Heart right ventricle (tissue), 16 donors: Measurements from ENCODE around the gene SLC5A2. TPM values are rescaled to one million over a fixed set of nuclear protein-coding genes. Genes with fewer than 3 reads are reported as not detected.

Experiments
- ATAC-seq, 8 donors: fragments of 200-7000 bp; cut with Tn5 transposase; one replicate each; pipeline ENCODE4 v1.9.1; 2020; ENCODE audit warnings: mild to moderate bottlenecking in 8 of 8, moderate library complexity in 8 of 8, moderate number of reproducible peaks in 1 of 8
- DNase-seq, 2 donors: peaks; one replicate each; pipeline ENCODE4 v3.0.0-alpha.2; 2020
- H3K27ac ChIP-seq, 10 donors: fragments of 200-600 bp; sonication (generic) in 2 of 10; one replicate each; pipeline versions ENCODE4 v1.5.0 to v1.8.0; 2020 to 2022; ENCODE audit warnings: mild to moderate bottlenecking in 3 of 10
- H3K27me3 ChIP-seq, 7 donors: fragments of 200-600 bp; one replicate each; pipeline ENCODE4 v1.8.0; 2021 to 2022; ENCODE audit warnings: mild to moderate bottlenecking in 2 of 7
- H3K36me3 ChIP-seq, 9 donors: fragments of 200-600 bp; sonication (generic) in 1 of 9; one replicate each; pipeline versions ENCODE4 v1.5.0 to v1.8.0; 2020 to 2022; ENCODE audit warnings: mild to moderate bottlenecking in 2 of 9
- H3K4me1 ChIP-seq, 9 donors: fragments of 200-600 bp; sonication (generic) in 1 of 9; one replicate each; pipeline versions ENCODE4 v1.5.0 to v1.8.0; 2020 to 2022; ENCODE audit warnings: mild to moderate bottlenecking in 4 of 9
- H3K4me3 ChIP-seq, 10 donors: fragments of 200-600 bp; sonication (generic) in 2 of 10; one replicate each; pipeline versions ENCODE4 v1.5.0 to v1.8.0; 2020 to 2022; ENCODE audit warnings: mild to moderate bottlenecking in 7 of 10, moderate library complexity in 2 of 10
- H3K9me3 ChIP-seq, 11 donors: fragments of 200-600 bp in 10 of 11; sonication (generic) in 2 of 11; one replicate each; pipeline versions ENCODE4 v1.5.0 to v1.8.0; 2013 to 2022; ENCODE audit warnings: mild to moderate bottlenecking in 2 of 11, control low read depth in 1 of 11, moderate library complexity in 1 of 11
- CTCF ChIP-seq, 9 donors: fragments of 200-600 bp; sonication (generic) in 2 of 9; IDR thresholded peaks; one replicate each; pipeline versions ENCODE4 v1.5.0 to v1.8.0; 2021 to 2022; ENCODE audit warnings: antibody characterized with exemption in 9 of 9, mild to moderate bottlenecking in 5 of 9, moderate library complexity in 1 of 9
- WGBS, 2 donors: extraction: QIAGEN DNeasy Blood & Tissue Kit; methylation state at CpG; one replicate each; pipeline ENCODE4 v1.1.7; 2013; ENCODE audit warnings: inconsistent platforms in 1 of 2; 5-methylcytosine and 5-hydroxymethylcytosine counted together
- intact Hi-C, 10 donors: fragments of 100-400 bp; cut with DNase I; formaldehyde crosslinking; loops; one replicate each; pipeline versions ENCODE4 v1.11.1 to v1.14.2; 2022
- polyA plus RNA-seq, 2 donors: library from polyadenylated mRNA; stranded (reverse); fragments of 200-250 nt; gene quantifications; one replicate each; pipeline ENCODE4 v1.2.3, GENCODE V29; 2013
- total RNA-seq, 10 donors: library from RNA; stranded (reverse); fragmentation: NEBNext Ultra II Directional in 3 of 10; extraction: Animal tissue kit (Norgen Biotek cat#: 25700) in 3 of 10; gene quantifications; one replicate each; pipeline versions ENCODE4 v1.2.1 to v1.2.4, GENCODE V29; 2021 to 2023
- donor health status: Arrhythmogenic right ventricular cardiomyopathy.
- donor health status: ischemic (EF 13 %, LVEDD 7.1; RV severe dilation, severe dysfunction).
- donor health status: healthy with polysubstance abuse.
- donor health status: DM: no; HTN: yes; CAD: no.
- donor health status: DM: no; HTN: no; CAD: no.
- donor health status: ischemic (EF 25% LVEDD 6.9; RV normal size, moderate dysfunction).
- donor health status: ischemic (EF 25% LVEDD 5.7; RV mildly dilated, moderate dysfunction).
- donor health status: healthy.
- donor health status: DM: yes; HTN: yes; CAD: no.
- donor health status: Ischemic cardiomyopathy.
- donor health status: ischemic (EF 35%, LVEDD 5.7; RV mildly dilated, moderate dysfunction).
- donor health status: nonischemic (EF 11% LVEDD 7.7; RV severe dilation, severe dysfunction).
- donor health status: DM: yes; HTN: yes; CAD: no.
- donor health status: PGD.
- donor health status: ischemic (EF 29% LVEDD 5.4; RV normal size, mild dysfunction).
- donor health status: nonischemic (EF 23%, LVEDD 6.1; RV moderate dilation, normal function).

The SLC5A2 gene
- total and polyA plus RNA-seq, 12 donors = 0.77 to 1.9 TPM; not detected in 10

DNA sequence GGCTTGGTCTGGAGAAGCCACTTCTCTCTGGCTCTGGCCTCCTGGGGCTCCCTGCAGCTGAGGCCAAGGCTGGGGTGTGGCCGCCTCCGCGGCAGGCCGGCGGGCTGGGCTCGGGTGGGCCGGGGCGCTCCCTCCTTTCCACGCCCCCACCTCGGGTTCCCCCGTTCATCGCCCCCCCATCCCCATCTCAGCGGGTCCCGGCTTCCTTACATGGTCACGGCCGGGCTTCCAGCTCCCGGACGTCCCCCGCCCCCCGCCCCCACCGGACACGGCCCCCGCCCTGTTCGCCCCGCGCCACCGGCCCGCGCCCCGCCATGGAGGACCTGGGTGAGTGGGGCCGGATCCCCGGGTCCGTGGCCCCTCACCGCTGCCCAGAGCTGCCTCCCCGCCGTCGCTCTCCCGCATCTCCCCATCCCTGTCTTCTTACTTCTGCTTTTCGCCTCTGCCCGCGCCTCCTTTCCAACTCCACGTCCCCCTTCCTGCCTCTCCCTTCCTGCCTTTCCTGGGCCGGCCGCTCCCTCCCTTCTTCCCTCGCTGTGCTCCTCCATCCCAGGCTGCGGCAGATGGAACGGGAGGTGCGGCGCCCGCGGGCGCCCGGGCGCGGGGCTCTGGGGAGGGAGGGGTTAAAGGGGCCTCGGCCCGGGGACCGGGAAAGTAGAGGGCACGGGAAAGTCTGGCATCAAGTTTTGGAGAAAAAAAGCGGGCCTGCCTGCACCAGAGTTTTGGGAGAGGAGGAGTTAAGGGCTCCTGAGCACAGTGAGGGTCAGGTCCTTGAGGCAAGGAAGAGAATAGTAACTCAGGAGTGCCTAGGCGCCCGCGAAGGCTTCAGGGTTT lies 10.8 kb upstream of the SLC5A2 start, which contains the start of gene TGFB1I1:
TGFB1I1 (plus strand) TSS at position 278 of the 834 bp plus-strand sequence; CDS start at position 315, 37 bp downstream.
- ATAC-seq = peak; percentile 63 to 72 (median 70)
- WGBS, 2 donors = 1% methylated on average over 53 to 62 of the region's 63 CpGs
- intact Hi-C loops = loop anchor here in 4 of 10 donors (5.0 kb wide), 1 partner anchor 35 kb away; the partner anchor contains the start of gene RUSF1 (in 4 of the 4)
- H3K9me3 ChIP-seq = no peaks in the 10 kb centered on the region
- DNase-seq = peak; percentile 78 to 81
- peaks cover 0 to 29% (median 0%) of the 10 kb centered on the region in 7 donors for H3K27me3 ChIP-seq
- H3K27ac ChIP-seq = peak within 1 kb of the TSS; percentile 90 to 96 (median 94)
- H3K4me1 ChIP-seq = peaks cover 8 to 26% (median 18%) of the 10 kb centered on the region in 9 donors
- peak within 1 kb of the TSS; percentile 54 to 78 (median 72) for H3K4me3 ChIP-seq
- H3K36me3 ChIP-seq = peaks cover 0 to 42% (median 20%) of the 10 kb centered on the region in 9 donors
- no peak for TF ChIP-seq CTCF (IDR thresholded peaks at IDR 0.05)

DNA sequence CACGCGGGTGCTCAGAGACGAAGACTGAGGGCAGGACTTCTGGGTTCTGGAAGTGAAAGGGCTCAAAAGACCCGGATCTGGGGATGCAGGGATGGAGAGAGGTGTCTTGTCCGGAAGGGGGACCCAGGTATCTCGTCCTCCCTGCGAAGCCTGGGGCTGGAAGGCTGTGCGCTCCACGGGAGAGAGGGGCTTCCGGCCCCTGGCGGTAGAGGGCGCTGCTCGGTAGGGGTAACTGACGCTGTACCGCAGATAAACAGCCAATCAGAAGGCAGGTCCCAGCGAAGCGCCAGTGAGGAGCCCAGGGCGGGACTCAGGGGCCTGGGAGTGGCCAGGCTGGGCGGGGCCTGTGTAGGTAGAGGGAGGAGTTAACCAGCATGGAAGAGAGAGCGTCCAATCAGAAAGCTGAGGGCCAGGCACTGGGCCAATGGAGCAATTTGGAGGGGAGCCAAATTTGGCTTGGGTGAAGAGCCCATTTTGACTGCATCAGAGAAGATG lies 10.2 kb upstream of the SLC5A2 start:
- Histone ChIP-seq H3K4me1 (peaks cover 8 to 32% (median 18%) of the 10 kb centered on the region in 9 donors), H3K4me3 (peak overlapping the region; percentile 54 to 78 (median 72)), H3K27me3 (peaks cover 0 to 29% (median 0%) of the 10 kb centered on the region in 7 donors), H3K27ac (peak overlapping the region; percentile 90 to 96 (median 94)), H3K36me3 (peaks cover 0 to 46% (median 23%) of the 10 kb centered on the region in 9 donors), H3K9me3 (no peaks in the 10 kb centered on the region)
- WGBS, 2 donors = 15 to 22% methylated on average over 20 of the region's 20 CpGs
- ATAC-seq = peak; percentile 85 to 95 (median 92)
- peak; percentile 44 to 85 (median 73) for TF ChIP-seq CTCF (IDR thresholded peaks at IDR 0.05)
- DNase-seq = peak; percentile 90 to 92
- intact Hi-C loops = loop anchor here in 4 of 10 donors (5.0 kb wide), 1 partner anchor 35 kb away; the partner anchor contains the start of gene RUSF1 (in 4 of the 4)

DNA sequence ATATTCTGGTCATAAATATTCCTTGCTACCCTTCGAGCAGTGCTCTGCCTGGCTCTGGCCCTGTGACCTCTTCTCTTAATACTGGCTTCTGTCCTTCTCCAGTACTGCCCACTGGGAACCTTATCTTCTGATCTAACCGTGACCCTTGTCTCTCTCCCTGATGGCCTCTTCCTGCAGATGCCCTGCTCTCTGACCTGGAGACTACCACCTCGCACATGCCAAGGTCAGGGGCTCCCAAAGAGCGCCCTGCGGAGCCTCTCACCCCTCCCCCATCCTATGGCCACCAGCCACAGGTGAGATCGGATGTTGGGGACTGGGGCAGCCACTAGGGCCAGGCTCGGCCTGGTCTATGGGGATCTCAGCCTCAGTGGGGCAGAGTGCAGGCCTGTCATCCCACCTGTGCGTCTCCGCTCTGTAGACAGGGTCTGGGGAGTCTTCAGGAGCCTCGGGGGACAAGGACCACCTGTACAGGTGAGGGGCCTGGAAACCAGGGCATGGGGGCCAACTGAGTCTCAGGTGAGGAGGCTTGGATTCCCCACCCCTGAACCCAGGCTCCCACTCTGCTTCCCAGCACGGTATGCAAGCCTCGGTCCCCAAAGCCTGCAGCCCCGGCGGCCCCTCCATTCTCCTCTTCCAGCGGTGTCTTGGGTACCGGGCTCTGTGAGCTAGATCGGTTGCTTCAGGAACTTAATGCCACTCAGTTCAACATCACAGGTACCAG lies 9.5 kb upstream of the SLC5A2 start:
- Histone ChIP-seq H3K36me3 (peaks cover 0 to 52% (median 24%) of the 10 kb centered on the region in 9 donors), H3K27me3 (peaks cover 0 to 29% (median 0%) of the 10 kb centered on the region in 7 donors), H3K9me3 (no peaks in the 10 kb centered on the region), H3K4me1 (peaks cover 8 to 34% (median 18%) of the 10 kb centered on the region in 9 donors), H3K27ac (peak overlapping the region in 6 of 10 donors; percentile 90 to 96 (median 94)), H3K4me3 (peak overlapping the region in 4 of 10 donors; percentile 58 to 76 (median 69))
- DNase-seq = no peak
- no peak for TF ChIP-seq CTCF (IDR thresholded peaks at IDR 0.05)
- intact Hi-C loops = loop anchor here in 4 of 10 donors (5.0 kb wide), 1 partner anchor 34 kb away; the partner anchor contains the start of gene RUSF1 (in 4 of the 4)
- WGBS, 2 donors = 84 to 85% methylated on average over 17 of the region's 17 CpGs
- peak in 3 of 8 donors; percentile 0 to 2 (median 2) for ATAC-seq
